HCEC 1CT (cell line): ENCODE data around the gene CD80.
"Not testable (repeated sequence)": the region's sequence is repeated elsewhere in the genome, so short reads cannot be mapped to it uniquely, and the experiment has no call there.

ENCODE experiments used
- DNase-seq: peaks from one replicate; pipeline ENCODE4 v3.0.0-alpha.2; 2017

CD80 gene

GRCh38 chr3:119559441-119559963 lies at the start of gene CD80:
TSS of gene CD80 (minus strand) at chr3:119559614. CDS start at chr3:119557728, 1,886 bp downstream.
- DNase-seq: peak; percentile 47

DNA sequence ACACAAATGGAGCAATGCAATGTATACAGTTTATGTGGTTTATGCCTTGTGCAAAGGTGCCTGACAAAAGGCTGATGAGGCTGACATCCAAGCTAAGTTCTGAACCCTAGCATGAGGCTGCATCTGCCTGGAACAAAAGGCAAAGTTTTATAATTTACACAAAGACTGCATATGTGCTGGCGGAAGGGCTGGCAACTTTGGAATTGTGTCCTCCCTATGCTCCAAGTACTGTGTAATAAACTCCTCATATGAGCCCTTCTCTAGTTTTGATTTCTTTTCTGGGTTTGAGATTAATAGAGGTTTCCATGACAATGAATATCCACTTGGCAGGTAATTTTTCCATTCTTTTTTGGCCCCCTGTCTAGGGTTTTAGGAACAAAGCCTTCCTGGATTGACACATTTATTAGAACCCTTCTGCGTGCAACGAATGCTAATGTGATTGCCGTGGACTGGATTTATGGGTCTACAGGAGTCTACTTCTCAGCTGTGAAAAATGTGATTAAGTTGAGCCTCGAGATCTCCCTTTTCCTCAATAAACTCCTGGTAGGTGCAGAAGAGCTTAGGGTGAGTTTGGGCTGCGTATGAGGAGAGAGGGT lies 49.1 kb upstream of the CD80 start:
- no peak for DNase-seq

DNA sequence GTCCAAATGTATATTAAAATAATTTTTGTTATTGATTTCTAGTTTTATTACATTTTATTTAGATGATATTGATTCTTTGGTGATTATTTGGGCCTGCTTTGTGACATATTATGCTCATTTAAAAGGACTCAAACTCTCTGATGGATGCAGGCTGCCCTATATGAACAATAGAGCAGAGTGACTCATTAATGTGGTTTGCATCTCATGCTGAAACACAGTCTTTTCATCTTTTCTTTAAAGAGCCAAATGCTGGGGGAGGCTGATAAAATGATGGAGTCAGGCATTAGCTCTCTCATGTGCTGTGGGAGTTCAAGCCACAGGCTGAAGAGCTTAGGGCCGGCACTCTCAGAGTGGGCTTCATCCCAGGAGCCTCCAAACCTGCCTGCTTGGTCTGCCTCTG lies 45.5 kb upstream of the CD80 start:
- DNase-seq: peak; percentile 30

DNA sequence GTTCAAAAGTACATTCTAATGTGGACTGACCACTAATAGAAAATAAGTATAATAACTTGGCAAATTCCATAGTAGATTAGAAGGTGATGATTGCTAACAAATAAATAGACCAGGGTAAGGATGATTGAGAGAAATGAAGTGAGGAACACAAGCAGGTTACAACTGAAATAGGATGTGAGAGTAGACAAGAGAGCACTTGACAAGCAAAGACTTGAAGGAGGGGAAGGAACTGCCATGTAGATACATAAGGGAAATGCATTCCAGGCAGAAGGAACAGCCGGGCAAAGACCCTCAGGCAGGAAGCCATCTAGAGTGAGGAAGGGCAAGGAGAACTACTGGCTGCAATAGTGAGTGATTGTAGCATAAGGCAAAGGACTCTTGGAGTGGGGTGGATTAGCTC lies 43.3 kb upstream of the CD80 start:
- DNase-seq: no peak

DNA sequence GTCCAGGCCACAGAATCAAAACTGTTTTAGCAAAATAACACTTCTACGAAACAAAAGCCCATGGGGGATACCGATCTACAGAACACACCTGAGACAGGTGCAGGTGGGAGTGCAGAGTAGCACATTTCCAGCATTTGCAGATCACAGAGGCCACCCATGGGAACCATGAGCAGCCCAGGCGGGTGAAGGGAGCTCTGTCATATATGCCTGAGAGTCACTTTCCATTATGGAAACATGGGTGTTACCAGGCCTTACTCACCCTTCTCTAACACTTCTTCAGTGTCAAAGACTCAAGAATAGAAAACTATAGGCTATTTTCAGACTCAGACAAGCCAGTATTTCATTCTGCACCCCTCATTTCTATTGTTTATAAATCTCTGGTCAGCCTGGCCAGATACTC lies 41.7 kb upstream of the CD80 start:
- no peak for DNase-seq

DNA sequence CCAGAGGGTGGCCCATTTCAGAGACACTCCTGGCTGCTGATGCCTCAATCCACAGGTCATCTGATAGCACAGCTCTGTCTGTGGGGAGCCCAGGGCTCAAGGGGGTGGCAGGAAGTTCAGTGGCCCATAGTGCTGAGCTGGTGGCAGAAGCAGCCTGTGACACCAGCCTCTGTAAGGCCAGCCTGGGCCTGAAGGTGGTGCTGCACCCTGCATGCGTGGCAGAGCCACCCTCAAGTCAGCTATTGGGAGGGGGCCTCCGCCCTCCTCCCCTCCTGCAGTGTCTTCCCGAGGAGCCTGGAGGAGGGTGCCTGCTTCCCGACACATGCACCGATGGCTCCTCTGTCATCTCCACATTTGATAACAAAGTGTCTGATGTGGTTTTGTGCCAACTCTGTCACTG lies 41.3 kb upstream of the CD80 start:
- no peak for DNase-seq

DNA sequence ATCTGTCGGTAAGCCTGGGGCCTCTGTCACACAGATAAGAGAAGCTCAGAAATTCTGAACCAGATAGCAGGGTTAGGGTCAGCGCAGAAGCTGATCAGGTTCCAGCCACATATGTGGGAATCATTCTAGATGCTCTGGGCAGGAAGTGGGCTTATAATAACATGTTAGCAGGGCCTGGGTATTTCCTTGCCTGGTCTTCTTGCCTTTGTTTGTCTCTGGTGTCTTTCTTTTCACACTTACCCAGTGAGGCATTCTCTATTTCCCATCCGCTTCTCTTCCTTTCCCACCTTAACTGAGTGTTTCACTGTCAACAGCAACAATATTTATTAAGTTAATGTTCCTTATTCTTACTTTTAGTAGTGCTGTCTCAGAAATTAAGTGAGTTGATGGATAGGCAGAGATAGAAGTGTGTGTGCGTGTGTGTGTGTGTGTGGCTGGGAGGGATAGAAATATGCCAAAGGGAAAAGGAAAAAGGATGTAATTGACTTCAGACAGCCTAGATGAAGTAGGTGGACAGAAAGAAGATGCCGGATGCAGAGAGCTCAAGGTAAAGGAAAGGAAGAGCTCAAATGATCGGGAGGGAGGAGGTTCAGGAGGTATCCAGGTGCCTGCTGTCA lies 40.3 kb upstream of the CD80 start:
- DNase-seq: no peak

- DNase-seq: no peak
These were observed 39.1 kb upstream of the CD80 start for GRCh38 chr3:119598410-119599098.

- DNase-seq: no peak
These were observed 38.3 kb upstream of the CD80 start, which contains the start of gene PLA1A for GRCh38 chr3:119597548-119598288. TSS of gene PLA1A (plus strand) at chr3:119597885. CDS start at chr3:119597914, 29 bp downstream.

DNA sequence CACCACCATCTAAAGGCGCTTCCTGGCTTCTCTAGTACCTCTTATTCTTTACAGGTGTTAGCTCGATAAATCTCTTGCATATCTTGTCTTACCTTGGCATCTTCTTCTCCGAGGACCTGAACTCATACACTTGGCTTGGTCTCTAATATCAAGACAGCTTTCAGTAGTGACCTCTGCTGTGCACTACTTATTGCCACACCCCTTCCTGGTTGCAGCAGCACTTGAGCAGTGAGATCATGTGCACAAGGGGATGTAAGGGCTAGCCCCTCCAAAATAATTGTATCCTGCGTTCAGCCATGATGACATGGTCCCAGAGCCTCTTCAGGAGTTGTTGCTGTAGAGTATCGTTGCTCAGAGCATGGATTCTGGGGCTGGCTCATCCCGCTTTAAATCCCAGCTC lies 37.0 kb upstream of the CD80 start:
- no peak for DNase-seq

- DNase-seq: no peak
These were observed 36.4 kb upstream of the CD80 start for GRCh38 chr3:119595639-119596334.

DNA sequence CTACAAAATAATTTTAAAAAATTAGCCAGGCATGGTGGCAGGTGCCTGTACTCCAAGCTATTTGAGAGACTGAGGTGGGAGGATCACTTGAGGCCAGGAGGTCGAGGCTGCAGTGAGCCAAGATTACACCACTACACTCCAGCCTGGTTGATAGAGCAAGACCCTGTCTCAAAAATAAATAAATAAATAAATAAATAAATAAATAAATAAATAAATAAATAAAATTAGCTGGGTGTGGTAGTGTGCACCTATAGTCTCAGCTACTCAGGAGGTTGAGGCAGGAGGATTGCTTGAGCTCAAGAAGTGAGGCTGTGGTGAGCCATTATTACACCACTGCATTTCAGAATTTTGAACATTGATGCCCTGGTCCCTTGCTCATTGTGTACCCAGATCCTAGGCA lies 35.5 kb upstream of the CD80 start:
- DNase-seq: not testable (repeated sequence)

DNA sequence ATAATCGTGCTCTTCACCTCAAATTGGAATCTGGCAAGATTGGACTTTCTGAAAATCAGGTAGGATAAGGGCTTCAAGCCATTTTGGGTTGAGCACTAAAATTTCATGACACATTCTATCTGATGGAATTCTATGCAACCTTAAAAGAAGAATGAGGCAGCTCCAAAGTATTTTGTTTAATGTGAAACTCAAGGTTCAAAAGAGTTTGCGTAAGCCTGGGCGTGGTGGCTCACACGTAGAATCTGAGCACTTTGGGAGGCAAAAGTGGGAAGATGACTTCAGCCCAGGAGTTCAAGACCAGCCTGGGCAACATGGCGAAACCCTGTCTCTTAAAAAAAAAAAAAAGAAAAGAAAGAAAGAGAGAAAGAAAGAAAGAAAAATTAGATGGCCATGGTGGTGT lies 34.7 kb upstream of the CD80 start:
- no peak for DNase-seq

- DNase-seq: no peak
These were observed 33.4 kb upstream of the CD80 start for GRCh38 chr3:119592861-119593260.

DNA sequence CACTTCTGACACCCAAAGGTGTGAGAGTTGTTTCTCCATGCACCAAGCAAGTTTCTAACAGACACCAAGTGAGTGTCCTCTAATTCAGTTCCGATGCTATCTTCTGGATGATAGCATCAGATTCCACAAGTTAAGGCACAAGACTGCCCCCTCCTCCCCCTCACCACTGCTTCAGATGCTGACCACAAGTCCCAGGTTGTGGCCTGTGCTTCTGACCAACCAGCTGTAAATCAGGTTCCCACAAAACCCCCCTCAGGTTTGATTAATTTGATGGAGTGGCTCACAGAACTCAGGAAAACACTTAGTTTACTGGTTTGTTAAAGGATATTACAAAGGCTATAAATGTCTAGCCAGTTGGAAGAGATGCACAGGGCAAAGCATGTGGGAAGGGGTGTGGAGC lies 31.3 kb upstream of the CD80 start:
- no peak for DNase-seq

GRCh38 chr3:119589102-119589773 lies 29.8 kb upstream of the CD80 start:
- no peak for DNase-seq

DNA sequence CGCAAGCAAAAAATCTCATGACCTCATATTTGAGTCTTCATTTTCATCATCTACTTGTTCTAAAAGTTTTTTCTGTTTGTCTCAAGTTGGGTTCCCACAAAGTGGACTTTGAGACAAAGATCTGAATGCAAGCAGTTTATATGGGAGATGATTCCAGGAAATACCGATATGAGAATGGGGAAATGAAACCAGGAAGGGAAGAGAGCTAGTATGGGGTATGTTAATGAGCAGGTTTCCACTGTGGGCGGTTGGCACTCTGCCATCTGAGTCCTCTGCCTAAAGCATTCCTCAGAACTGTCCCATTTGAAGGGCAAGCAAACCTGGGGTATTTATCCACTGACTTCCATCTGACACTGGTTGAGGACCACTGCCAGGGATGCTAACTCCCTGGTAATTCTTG lies 28.7 kb upstream of the CD80 start:
- no peak for DNase-seq

DNA sequence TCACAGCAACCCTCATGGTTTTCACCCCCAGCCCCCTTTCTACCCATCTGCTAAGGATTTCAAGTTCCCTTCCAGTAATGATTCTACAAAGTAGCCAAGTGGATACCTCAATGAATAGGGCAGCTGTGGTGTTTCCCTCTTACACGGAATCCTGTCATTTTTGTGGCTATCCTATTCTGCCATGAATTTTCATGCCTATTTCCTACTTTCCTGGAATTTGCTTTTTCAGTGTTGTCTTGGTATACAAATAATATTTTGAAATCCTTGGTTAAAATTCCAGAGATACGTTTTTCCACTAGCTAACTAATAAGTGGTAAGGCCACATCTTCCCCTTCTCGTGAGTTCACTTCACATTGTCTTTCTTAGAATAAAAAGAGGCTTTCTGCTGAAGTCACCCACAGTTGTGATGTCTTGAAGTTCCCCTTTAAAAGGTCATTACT lies 27.3 kb upstream of the CD80 start:
- no peak for DNase-seq

GRCh38 chr3:119585856-119586570 lies 26.6 kb upstream of the CD80 start:
- DNase-seq: no peak

DNA sequence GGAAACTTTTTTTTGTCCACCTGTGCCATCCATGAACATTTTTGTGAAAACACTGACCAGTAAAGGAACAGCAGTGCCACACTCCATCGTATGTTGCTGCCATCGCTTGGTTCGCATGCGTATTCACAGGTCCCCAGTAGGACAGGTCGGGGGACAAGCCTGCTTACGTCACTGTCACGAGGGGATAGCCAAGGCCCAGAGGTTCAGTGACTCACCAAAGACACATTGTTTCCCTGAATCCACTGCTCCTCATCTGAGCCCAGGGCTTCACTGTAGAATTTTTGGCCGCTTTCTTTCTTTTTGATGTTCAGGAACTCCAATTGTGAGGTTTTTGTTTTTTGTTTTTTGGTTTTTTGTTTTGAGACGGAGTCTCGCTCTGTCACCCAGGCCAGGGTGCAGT lies 25.8 kb upstream of the CD80 start:
- DNase-seq: no peak

DNA sequence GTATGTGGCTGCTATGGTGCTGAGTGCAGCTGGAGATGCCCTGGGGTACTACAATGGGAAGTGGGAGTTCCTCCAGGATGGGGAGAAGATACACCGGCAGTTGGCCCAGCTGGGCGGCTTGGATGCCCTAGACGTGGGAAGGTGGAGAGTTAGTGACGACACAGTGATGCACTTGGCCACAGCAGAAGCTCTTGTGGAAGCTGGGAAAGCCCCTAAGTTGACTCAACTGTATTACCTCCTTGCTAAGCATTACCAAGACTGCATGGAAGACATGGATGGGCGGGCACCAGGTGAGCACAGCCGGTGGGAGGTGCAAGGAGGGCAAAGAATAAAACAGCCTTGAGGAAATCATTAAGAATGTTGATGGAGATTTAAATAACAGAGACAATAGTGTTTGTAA lies 22.8 kb upstream of the CD80 start:
- no peak for DNase-seq
